ENCODE data around the gene CORO2A. TPM values are rescaled to one million over a fixed set of nuclear protein-coding genes. Genes with fewer than 3 reads are reported as not detected.

The CORO2A gene
- total RNA-seq, 4 donors from 2014 or later = 2.8 to 4.6 (median 4.2) TPM

DNA sequence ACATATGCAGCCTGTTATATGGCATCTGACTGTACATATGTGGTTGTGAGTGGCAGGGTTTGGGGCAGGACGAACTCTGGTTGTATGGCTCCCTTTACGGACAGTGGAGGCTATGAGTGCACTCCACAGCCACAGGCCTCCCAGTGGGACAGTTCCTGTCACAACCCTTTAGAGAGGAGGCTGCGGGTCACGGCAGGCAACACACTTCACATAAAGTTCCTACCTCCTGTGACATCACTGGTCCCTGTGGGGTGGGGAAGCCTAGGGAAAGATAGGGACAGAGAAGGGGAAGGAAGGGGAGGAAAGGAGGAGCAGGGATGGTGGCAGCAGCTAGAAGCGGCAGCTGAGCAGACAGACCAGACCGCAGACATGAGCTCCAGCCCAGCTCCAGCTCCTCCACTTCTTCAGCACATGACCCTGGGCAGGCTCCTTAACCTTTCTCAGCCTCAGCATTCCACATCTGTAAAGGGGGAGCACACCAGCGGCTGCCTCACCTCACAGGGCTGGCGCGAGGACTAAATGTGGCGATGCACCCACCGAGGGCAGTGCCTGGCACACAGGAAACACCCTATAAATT, 27.4 kb upstream of the CORO2A start:
- intact Hi-C loops (cut with DNase I; ENCODE audit: low total_unique reads) = no loop called here
- H3K4me1 ChIP-seq = no peaks in the 10 kb centered on the region
- H3K9me3 ChIP-seq = no peaks in the 10 kb centered on the region
- no peak overlapping the region for H3K27ac ChIP-seq
- no peak for TF ChIP-seq POLR2A (IDR thresholded peaks at IDR 0.05)
- TF ChIP-seq, protein P1, sequence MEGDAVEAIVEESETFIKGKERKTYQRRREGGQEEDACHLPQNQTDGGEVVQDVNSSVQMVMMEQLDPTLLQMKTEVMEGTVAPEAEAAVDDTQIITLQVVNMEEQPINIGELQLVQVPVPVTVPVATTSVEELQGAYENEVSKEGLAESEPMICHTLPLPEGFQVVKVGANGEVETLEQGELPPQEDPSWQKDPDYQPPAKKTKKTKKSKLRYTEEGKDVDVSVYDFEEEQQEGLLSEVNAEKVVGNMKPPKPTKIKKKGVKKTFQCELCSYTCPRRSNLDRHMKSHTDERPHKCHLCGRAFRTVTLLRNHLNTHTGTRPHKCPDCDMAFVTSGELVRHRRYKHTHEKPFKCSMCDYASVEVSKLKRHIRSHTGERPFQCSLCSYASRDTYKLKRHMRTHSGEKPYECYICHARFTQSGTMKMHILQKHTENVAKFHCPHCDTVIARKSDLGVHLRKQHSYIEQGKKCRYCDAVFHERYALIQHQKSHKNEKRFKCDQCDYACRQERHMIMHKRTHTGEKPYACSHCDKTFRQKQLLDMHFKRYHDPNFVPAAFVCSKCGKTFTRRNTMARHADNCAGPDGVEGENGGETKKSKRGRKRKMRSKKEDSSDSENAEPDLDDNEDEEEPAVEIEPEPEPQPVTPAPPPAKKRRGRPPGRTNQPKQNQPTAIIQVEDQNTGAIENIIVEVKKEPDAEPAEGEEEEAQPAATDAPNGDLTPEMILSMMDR (IDR thresholded peaks at IDR 0.05) = no peak
- H3K4me3 ChIP-seq = no peak overlapping the region
- no peaks in the 10 kb centered on the region for H3K36me3 ChIP-seq
- DNase-seq = no peak
- H3K27me3 ChIP-seq = no peaks in the 10 kb centered on the region

DNA sequence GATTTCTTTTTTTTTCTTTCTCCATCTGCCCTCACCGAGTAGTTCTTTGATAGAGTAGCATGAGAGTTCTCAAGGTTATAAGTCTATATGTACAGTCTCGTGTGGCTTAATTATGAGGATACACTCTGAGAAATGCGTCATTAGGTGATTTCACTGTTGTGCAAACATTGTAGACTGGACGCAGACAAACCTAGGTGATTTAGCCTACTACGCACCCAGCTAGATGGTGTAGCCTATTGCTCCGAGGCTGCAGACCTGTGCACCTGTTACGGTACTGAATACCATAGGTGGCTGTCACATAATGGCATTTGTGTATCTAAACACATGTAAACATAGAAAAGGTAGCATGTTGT, 26.9 kb upstream of the CORO2A start:
- Histone ChIP-seq H3K27me3 (no peaks in the 10 kb centered on the region), H3K36me3 (no peaks in the 10 kb centered on the region), H3K4me1 (no peaks in the 10 kb centered on the region), H3K4me3 (no peak overlapping the region), H3K9me3 (no peaks in the 10 kb centered on the region), H3K27ac (no peak overlapping the region)
- no peak for DNase-seq
- intact Hi-C loops (cut with DNase I; ENCODE audit: low total_unique reads) = no loop called here
- TF ChIP-seq, protein P1 (IDR thresholded peaks at IDR 0.05) = no peak
- TF ChIP-seq POLR2A (IDR thresholded peaks at IDR 0.05) = no peak

DNA sequence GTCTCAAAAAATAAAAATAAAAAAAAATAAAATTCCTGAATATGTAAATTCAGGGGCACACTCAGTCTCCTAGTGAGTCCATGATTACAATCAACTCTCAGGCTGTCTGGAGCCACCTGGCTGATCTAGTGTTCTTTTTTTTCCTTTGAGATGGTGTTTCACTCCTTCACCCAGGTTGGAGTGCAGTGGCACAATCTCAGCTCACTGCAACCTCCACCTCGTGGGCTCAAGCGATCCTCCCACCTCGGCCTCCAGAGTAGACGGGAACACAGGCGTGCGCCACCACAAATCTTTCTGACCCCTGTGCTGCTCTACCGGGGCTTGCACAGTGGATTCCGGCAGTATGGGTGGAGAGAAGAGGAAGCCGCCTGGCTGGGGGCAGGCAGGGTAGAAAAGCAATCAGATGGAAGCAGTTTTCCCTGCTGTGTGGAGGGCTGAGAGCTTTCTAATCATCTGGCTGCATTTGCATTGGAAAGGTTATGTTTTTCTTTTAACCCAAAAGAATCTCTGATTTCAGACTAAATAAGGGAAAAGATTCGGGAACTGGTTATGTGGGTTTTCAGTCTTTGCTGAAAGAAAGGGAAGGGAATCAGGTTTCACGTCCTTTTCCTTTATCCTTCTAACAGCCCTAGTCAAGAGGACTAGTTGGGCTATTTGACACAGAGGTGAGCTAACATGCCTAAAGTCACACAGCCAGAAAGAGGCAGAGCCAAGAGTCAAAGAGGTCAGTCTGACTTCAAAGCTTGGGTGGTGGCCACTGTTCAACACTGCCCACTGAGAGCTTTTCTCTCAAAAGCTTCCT, 26.3 kb upstream of the CORO2A start:
- H3K4me1 ChIP-seq = no peaks in the 10 kb centered on the region
- TF ChIP-seq POLR2A (IDR thresholded peaks at IDR 0.05) = no peak
- TF ChIP-seq, protein P1 (IDR thresholded peaks at IDR 0.05) = no peak
- intact Hi-C loops (cut with DNase I; ENCODE audit: low total_unique reads) = no loop called here
- no peak overlapping the region for H3K4me3 ChIP-seq
- H3K27me3 ChIP-seq = no peaks in the 10 kb centered on the region
- no peak for DNase-seq
- no peaks in the 10 kb centered on the region for H3K9me3 ChIP-seq
- H3K36me3 ChIP-seq = no peaks in the 10 kb centered on the region
- no peak overlapping the region for H3K27ac ChIP-seq

DNA sequence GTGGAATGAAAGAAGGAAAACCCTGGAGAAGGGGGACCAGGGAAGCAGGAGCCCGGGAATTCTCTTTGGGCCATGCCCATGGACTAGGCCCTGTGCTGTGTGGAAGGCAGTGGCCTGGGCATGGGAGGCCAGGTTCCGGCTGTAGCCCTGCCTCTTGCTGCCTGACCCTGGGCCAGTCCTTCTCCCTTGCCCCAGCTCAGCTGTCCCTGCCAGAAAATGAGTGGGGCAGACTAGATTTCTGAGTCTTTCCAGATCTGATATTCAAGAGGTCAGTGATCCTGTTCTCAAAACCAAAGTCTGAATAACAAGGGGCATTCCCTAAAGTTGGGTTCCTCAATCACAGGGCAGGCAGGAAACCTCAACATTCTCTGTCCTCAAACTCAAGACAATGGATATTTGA, 24.8 kb upstream of the CORO2A start:
- Histone ChIP-seq H3K36me3 (no peaks in the 10 kb centered on the region), H3K4me3 (no peak overlapping the region), H3K4me1 (no peaks in the 10 kb centered on the region), H3K27me3 (no peaks in the 10 kb centered on the region), H3K9me3 (no peaks in the 10 kb centered on the region), H3K27ac (no peak overlapping the region)
- intact Hi-C loops (cut with DNase I; ENCODE audit: low total_unique reads) = no loop called here
- no peak for DNase-seq
- TF ChIP-seq, protein P1 (IDR thresholded peaks at IDR 0.05) = no peak
- no peak for TF ChIP-seq POLR2A (IDR thresholded peaks at IDR 0.05)

DNA sequence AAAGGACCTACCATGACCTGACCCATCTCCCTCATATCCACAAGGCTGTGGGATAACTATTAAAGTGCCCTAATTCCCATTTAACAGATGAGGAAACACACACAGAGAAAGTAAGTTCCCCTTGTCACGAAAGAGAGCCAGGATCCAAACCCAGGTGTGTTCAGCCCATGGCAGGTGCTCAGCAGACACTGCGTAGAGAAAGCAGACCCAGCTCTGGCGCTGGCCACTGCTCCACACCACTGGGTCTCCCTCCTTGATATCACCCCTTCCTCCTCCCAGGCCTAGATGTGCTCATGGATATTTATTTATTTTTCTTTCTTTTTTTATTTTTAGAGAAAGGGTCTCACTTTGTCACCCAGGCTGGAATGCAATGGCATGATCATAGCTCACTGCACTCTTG, 24.0 kb upstream of the CORO2A start:
- Histone ChIP-seq H3K9me3 (no peaks in the 10 kb centered on the region), H3K4me1 (no peaks in the 10 kb centered on the region), H3K36me3 (no peaks in the 10 kb centered on the region), H3K27ac (no peak overlapping the region), H3K27me3 (no peaks in the 10 kb centered on the region), H3K4me3 (no peak overlapping the region)
- no peak for DNase-seq
- no peak for TF ChIP-seq POLR2A (IDR thresholded peaks at IDR 0.05)
- TF ChIP-seq, protein P1 (IDR thresholded peaks at IDR 0.05) = no peak
- intact Hi-C loops (cut with DNase I; ENCODE audit: low total_unique reads) = no loop called here
